CD4-positive, alpha-beta memory T cell (primary cell): ENCODE results near the gene ASB10. TPM values are rescaled to one million over a fixed set of nuclear protein-coding genes. Genes with fewer than 3 reads are reported as not detected.

ENCODE experiments used
- CTCF ChIA-PET: fragments of 350-600 bp; sonication (Branson Sonifier 250); formaldehyde crosslinking; loops from one replicate; lab custom pipeline; 2021; ENCODE audit warnings: inconsistent platforms; ENCODE audit not compliant: partially characterized antibody; lab: Charles Lee
- POLR2A ChIA-PET: fragments of 350-600 bp; sonication (Branson Sonifier 250); formaldehyde crosslinking; loops from one replicate; lab custom pipeline; 2021; ENCODE audit not compliant: partially characterized antibody; lab: Charles Lee
- DNase-seq, 5 donors: peaks; one replicate each; pipeline versions ENCODE4 v3.0.0 to v3.0.0-alpha.2; 2020 to 2022; ENCODE audit warnings: mixed read lengths in 1 of 5
- H3K27ac ChIP-seq: one replicate; pipeline ENCODE4 v1.7.0; 2013; ENCODE audit warnings: low read depth, low read length
- H3K27me3 ChIP-seq: 2 replicates; pipeline ENCODE4 v1.7.0; 2013; ENCODE audit warnings: mild to moderate bottlenecking, low read length, moderate library complexity; ENCODE audit not compliant: insufficient read depth
- H3K36me3 ChIP-seq: 2 replicates; pipeline ENCODE4 v1.7.0; 2013; ENCODE audit warnings: mild to moderate bottlenecking, low read length, moderate library complexity; ENCODE audit not compliant: insufficient read depth
- H3K4me1 ChIP-seq: 2 replicates; pipeline ENCODE4 v1.7.0; 2013; ENCODE audit warnings: mild to moderate bottlenecking, low read length, moderate library complexity; ENCODE audit not compliant: insufficient read depth
- H3K4me3 ChIP-seq, 2 donors: one replicate each; pipeline ENCODE4 v1.7.0; 2013; ENCODE audit warnings: low read length in 2 of 2, mild to moderate bottlenecking in 1 of 2
- H3K9me3 ChIP-seq, 2 donors: one replicate each; pipeline ENCODE4 v1.7.0; 2013; ENCODE audit warnings: low read length in 2 of 2, control low read depth in 1 of 2; ENCODE audit not compliant: control insufficient read depth in 1 of 2
- H3K27ac Mint-ChIP-seq, 7 donors: one replicate each; pipeline ENCODE4 v1.8.0; 2020 to 2021; ENCODE audit warnings: mixed read lengths in 7 of 7, mild to moderate bottlenecking in 6 of 7, inconsistent platforms in 3 of 7, moderate library complexity in 3 of 7
- H3K27me3 Mint-ChIP-seq, 2 donors: one replicate each; pipeline ENCODE4 v1.8.0; 2020 to 2021; ENCODE audit warnings: mixed read lengths in 2 of 2
- H3K36me3 Mint-ChIP-seq, 2 donors: one replicate each; pipeline ENCODE4 v1.8.0; 2020 to 2021; ENCODE audit warnings: mixed read lengths in 2 of 2, inconsistent platforms in 1 of 2, mild to moderate bottlenecking in 1 of 2
- H3K4me1 Mint-ChIP-seq, 4 donors: one replicate each; pipeline ENCODE4 v1.8.0; 2020 to 2021; ENCODE audit warnings: mixed read lengths in 4 of 4, mild to moderate bottlenecking in 1 of 4
- H3K4me3 Mint-ChIP-seq, 8 donors: one replicate each; pipeline ENCODE4 v1.8.0; 2020 to 2021; ENCODE audit warnings: mixed read lengths in 8 of 8, mild to moderate bottlenecking in 7 of 8, moderate library complexity in 6 of 8, inconsistent platforms in 3 of 8
- H3K9me3 Mint-ChIP-seq, 8 donors: one replicate each; pipeline ENCODE4 v1.8.0; 2020 to 2021; ENCODE audit warnings: mixed read lengths in 8 of 8, mild to moderate bottlenecking in 5 of 8, inconsistent platforms in 3 of 8, moderate library complexity in 1 of 8
- intact Hi-C: fragments of 100-400 bp; cut with micrococcal nuclease; formaldehyde crosslinking; loops from one replicate; pipeline ENCODE4 v1.15.1; 2023
- polyA plus RNA-seq, 2 donors: library from polyadenylated mRNA; unstranded; fragments of 300-500 nt; fragmentation: Illumina TruSeq; gene quantifications; one replicate each; pipeline ENCODE4 v1.2.3, GENCODE V29; 2021
- total RNA-seq, 2 experiments: library from RNA; stranded (reverse); gene quantifications; one replicate each; pipeline ENCODE4 v1.2.3, GENCODE V29; 2021

Gene ASB10
- total and polyA plus RNA-seq, 4 experiments from 2014 or later = not detected

GRCh38 chr7:151141311-151141854, 45.7 kb downstream of the ASB10 start:
- Mint-ChIP-seq H3K27ac (no peak overlapping the region), H3K4me1 (peaks cover 0 to 2% (median 0%) of the 10 kb centered on the region in 4 donors), H3K27me3 (no peaks in the 10 kb centered on the region), H3K4me3 (no peak overlapping the region), H3K36me3 (peaks cover 31 to 40% of the 10 kb centered on the region in 2 donors), H3K9me3 (peaks cover 0 to 2% (median 0%) of the 10 kb centered on the region in 8 donors)
- H3K4me3 ChIP-seq = no peak overlapping the region
- H3K27ac ChIP-seq = no peak overlapping the region
- H3K4me1 ChIP-seq = no peaks in the 10 kb centered on the region
- DNase-seq = no peak
- intact Hi-C loops = no loop called here
- no peaks in the 10 kb centered on the region for H3K27me3 ChIP-seq
- ChIA-PET POLR2A (interaction anchor here (0.6 kb wide), 1 partner anchor 155 kb away, joined by 4 read pairs; no protein-coding TSS in a partner anchor), CTCF (no interaction called here)
- no peaks in the 10 kb centered on the region for H3K36me3 ChIP-seq
- H3K9me3 ChIP-seq = no peaks in the 10 kb centered on the region

GRCh38 chr7:151140826-151141225, 46.2 kb downstream of the ASB10 start:
- Histone ChIP-seq H3K4me1 (no peaks in the 10 kb centered on the region), H3K4me3 (no peak overlapping the region), H3K9me3 (no peaks in the 10 kb centered on the region), H3K27ac (no peak overlapping the region), H3K27me3 (no peaks in the 10 kb centered on the region), H3K36me3 (no peaks in the 10 kb centered on the region)
- ChIA-PET POLR2A (interaction anchor here (0.5 kb wide), 1 partner anchor 38 kb away, joined by 3 read pairs; no protein-coding TSS in a partner anchor), CTCF (no interaction called here)
- no peaks in the 10 kb centered on the region for H3K27me3 Mint-ChIP-seq
- H3K36me3 Mint-ChIP-seq = peaks cover 34 to 43% of the 10 kb centered on the region in 2 donors
- no peak overlapping the region for H3K4me3 Mint-ChIP-seq
- intact Hi-C loops = no loop called here
- H3K9me3 Mint-ChIP-seq = peaks cover 0 to 2% (median 0%) of the 10 kb centered on the region in 8 donors
- no peak overlapping the region for H3K27ac Mint-ChIP-seq
- no peak for DNase-seq
- H3K4me1 Mint-ChIP-seq = peaks cover 0 to 2% (median 0%) of the 10 kb centered on the region in 4 donors

- ChIA-PET POLR2A (no interaction called here), CTCF (interaction anchor here (1.7 kb wide), 1 partner anchor 16 kb away, joined by 7 read pairs; no protein-coding TSS in a partner anchor)
- Histone ChIP-seq H3K36me3 (peaks cover 10% of the 10 kb centered on the region), H3K27ac (no peak overlapping the region), H3K9me3 (no peaks in the 10 kb centered on the region), H3K27me3 (no peaks in the 10 kb centered on the region), H3K4me1 (no peaks in the 10 kb centered on the region), H3K4me3 (no peak overlapping the region)
- intact Hi-C loops = no loop called here
- H3K27me3 Mint-ChIP-seq = no peaks in the 10 kb centered on the region
- H3K9me3 Mint-ChIP-seq = peaks cover 0 to 2% (median 0%) of the 10 kb centered on the region in 8 donors
- no peak for DNase-seq
- H3K27ac Mint-ChIP-seq = no peak overlapping the region
- peaks cover 38 to 47% of the 10 kb centered on the region in 2 donors for H3K36me3 Mint-ChIP-seq
- no peak overlapping the region for H3K4me3 Mint-ChIP-seq
- H3K4me1 Mint-ChIP-seq = peaks cover 0 to 2% (median 0%) of the 10 kb centered on the region in 4 donors
Measured at GRCh38 chr7:151139791-151140190, 47.3 kb downstream of the ASB10 start.

- Histone ChIP-seq H3K27me3 (no peaks in the 10 kb centered on the region), H3K4me1 (no peaks in the 10 kb centered on the region), H3K9me3 (no peaks in the 10 kb centered on the region), H3K27ac (no peak overlapping the region), H3K4me3 (no peak overlapping the region), H3K36me3 (peaks cover 13% of the 10 kb centered on the region)
- CTCF ChIA-PET = interaction anchor here (1.7 kb wide), 1 partner anchor 15 kb away, joined by 7 read pairs; no protein-coding TSS in a partner anchor
- Mint-ChIP-seq H3K27ac (no peak overlapping the region), H3K27me3 (no peaks in the 10 kb centered on the region), H3K4me3 (no peak overlapping the region), H3K4me1 (peaks cover 0 to 2% (median 0%) of the 10 kb centered on the region in 4 donors), H3K9me3 (peaks cover 0 to 2% (median 0%) of the 10 kb centered on the region in 8 donors), H3K36me3 (peaks cover 35 to 48% of the 10 kb centered on the region in 2 donors)
- no peak for DNase-seq
- intact Hi-C loops = no loop called here
- POLR2A ChIA-PET = no interaction called here
Measured at GRCh38 chr7:151139071-151139790, 47.8 kb downstream of the ASB10 start.

- H3K4me3 ChIP-seq = no peak overlapping the region
- no peak overlapping the region for H3K27ac ChIP-seq
- Mint-ChIP-seq H3K27me3 (no peaks in the 10 kb centered on the region), H3K4me1 (no peaks in the 10 kb centered on the region), H3K27ac (no peak overlapping the region), H3K36me3 (peaks cover 31 to 42% of the 10 kb centered on the region in 2 donors), H3K4me3 (no peak overlapping the region), H3K9me3 (peaks cover 0 to 1% (median 0%) of the 10 kb centered on the region in 8 donors)
- ChIA-PET POLR2A (no interaction called here), CTCF (interaction anchor here (1.0 to 1.7 kb wide), 4 partner anchors 14 to 34 kb away, joined by 3 to 7 read pairs (median 4); no protein-coding TSS in a partner anchor)
- H3K9me3 ChIP-seq = no peaks in the 10 kb centered on the region
- no peak for DNase-seq
- peaks cover 13% of the 10 kb centered on the region for H3K36me3 ChIP-seq
- intact Hi-C loops = no loop called here
- no peaks in the 10 kb centered on the region for H3K4me1 ChIP-seq
- no peaks in the 10 kb centered on the region for H3K27me3 ChIP-seq
Measured at GRCh38 chr7:151138153-151138851, 48.7 kb downstream of the ASB10 start.

GRCh38 chr7:151137791-151138152, 49.3 kb downstream of the ASB10 start:
- Mint-ChIP-seq H3K27ac (no peak overlapping the region), H3K9me3 (no peaks in the 10 kb centered on the region), H3K4me3 (no peak overlapping the region), H3K36me3 (peaks cover 27 to 40% of the 10 kb centered on the region in 2 donors), H3K4me1 (no peaks in the 10 kb centered on the region), H3K27me3 (no peaks in the 10 kb centered on the region)
- H3K27ac ChIP-seq = no peak overlapping the region
- POLR2A ChIA-PET = no interaction called here
- no peaks in the 10 kb centered on the region for H3K27me3 ChIP-seq
- intact Hi-C loops = no loop called here
- no peak overlapping the region for H3K4me3 ChIP-seq
- H3K36me3 ChIP-seq = peaks cover 13% of the 10 kb centered on the region
- no peak for DNase-seq
- no peaks in the 10 kb centered on the region for H3K4me1 ChIP-seq
- H3K9me3 ChIP-seq = no peaks in the 10 kb centered on the region
- CTCF ChIA-PET = interaction anchor here (1.0 to 1.3 kb wide), 3 partner anchors 14 to 34 kb away, joined by 3 to 5 read pairs (median 3); no protein-coding TSS in a partner anchor
